NCI-H1092 (cell line): ENCODE data around the gene FUT3.
"Not testable (repeated sequence)": the region's sequence is repeated elsewhere in the genome, so short reads cannot be mapped to it uniquely, and the experiment has no call there.

Experiments used
- DNase-seq: peaks from one replicate; lab custom pipeline; 2025; lab: John Stamatoyannopoulos, UW

The FUT3 gene

DNA sequence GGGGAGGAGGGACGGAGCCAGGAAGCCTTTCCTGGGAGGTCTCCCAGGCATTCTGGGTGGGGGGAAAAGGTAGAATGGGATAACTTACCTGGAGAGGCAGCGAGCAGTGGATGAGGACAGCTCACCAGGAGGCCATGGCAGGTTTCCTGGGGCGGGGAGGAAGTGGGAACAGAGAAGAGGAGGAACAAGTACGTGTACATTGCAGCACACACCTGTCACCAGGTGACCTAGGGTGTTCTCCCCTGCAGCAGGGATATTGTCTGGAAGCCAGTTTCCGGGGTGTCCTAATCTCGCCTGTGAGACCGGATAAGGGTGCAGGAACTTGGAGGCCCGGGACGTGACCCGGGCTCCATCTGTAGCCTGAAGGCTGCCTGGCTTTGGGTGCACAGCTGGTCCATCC, at the start of gene FUT3:
FUT3 (minus strand) TSS at position 148 of the 400 bp plus-strand sequence.
- no peak for DNase-seq

DNA sequence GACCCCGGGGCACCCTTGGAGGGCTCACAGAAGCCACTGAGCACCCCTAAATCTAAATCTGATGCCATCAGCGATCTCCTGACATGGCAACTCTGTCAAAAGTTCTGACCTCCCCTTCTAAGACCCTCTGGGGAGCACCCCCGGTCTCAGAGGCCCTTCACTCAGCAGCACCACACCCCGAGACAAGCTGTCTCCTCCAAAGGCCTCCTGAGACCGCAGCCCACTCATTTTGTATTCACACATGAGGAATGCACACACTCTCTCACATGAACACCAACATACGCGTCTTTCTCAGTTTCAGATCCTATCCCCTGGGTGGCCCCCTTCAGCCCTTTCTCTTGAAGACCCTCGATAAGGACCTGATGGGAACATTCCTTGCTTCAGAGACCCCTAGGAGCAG, 49.7 kb upstream of the FUT3 start:
- no peak for DNase-seq

DNA sequence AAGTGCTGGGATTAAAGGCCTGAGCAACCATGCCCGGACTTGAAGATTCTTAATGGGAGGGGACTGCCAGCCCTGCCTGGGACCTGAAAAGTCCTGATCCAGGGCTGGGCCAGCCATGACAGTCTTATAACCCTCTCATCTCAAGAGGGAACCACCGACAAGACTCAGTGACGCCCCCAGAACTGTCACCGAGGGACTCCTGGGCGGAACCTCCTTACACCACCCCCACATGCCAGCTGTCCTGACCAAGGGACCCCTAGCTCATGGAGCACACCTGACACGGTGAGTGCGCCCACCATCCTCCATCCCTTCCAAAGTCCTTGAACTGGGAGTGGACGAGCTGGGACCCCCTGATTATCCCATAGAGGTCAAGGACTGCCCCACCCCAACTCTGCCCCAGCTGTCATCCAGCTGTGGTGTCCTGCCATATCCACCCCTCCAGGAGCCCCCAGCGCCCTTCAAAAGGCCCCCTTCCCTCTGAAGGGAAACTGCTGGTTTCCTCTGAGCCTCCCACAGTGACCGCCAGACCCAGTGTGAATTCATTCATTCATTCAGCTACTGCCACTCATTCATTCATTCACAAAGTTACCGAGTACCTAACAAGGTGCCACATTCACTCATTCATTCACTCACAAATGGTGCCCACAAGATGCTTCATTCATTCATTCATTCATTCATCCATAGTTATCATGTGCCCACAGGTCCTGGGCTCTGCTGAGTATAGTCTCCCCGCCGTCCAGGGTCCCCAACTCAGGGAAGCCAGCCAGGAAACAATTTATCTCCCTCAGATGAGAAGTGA, 48.7 kb upstream of the FUT3 start:
- no peak for DNase-seq

DNA sequence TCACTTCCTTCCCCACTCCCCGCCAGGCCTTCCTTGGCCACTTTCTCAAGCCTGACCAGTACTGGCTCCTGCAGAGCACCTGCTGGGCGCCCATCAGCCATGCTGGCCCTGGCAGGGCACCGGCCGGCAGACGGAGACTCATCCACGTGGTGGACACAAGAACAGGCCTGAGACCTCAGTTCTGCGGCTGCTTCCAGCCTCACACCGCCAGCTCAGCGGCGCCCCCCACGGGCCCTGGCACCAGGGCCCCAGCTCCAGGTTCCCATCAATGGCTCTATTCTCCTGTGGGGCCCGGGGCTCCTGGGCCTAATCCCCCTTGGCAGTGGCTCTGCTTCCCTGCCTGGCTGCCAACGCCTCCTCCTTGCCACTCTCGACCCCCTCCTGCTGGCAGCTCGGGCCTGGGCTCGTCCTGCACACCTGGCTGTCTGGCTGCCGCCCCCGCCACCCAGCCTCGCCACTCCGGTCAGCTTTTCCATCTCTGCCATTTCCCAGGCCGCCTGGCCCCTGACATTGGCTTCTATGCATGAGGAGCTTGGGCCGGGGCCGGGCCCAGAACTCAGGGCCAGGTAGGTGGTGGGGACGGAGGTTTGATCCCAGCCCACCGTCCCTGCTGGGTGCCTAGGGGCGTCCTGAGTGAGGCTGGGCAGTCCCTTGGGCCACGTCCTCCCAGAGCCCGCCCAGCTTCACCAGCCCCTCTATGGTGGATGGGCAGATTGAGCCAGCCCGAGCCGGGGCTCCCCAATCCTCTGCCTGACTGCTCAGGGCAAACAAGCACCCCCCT, 46.1 kb upstream of the FUT3 start:
- DNase-seq, result no peak

DNA sequence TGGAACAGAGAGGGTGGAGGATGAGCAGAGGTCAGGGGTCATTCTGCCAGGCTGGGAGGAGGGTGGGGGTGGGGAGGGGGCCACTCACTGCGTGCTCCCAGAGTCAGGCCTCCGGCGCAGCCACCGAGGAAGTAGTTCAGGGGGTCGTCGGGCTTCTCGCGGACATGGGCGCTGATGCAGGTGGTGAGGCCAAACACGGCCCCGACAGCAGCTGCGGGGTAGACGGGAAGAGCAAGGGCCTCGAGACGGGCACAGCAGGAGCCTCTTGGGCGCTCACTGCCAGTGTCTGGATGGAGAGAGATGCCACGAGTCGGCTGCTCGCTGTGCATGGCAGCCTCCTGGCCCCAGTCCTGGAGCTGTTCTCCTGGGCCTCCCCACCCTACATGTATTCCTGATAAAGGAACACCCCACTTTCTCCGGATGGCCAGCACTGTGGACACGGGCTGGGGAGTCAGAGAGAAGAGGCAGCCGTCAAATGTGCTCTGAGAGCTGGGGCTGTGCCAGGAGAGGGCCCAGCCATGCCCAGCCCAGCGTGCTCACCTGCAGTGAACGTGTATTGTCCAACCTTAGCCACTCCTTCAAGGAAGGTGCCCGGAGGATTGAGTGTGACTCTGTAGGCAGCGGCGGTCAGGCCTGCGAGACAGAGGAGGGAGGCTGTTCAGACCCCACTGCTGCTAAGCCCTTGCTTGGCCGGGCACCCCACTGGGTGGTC, 45.3 kb upstream of the FUT3 start:
- DNase-seq, result no peak

DNA sequence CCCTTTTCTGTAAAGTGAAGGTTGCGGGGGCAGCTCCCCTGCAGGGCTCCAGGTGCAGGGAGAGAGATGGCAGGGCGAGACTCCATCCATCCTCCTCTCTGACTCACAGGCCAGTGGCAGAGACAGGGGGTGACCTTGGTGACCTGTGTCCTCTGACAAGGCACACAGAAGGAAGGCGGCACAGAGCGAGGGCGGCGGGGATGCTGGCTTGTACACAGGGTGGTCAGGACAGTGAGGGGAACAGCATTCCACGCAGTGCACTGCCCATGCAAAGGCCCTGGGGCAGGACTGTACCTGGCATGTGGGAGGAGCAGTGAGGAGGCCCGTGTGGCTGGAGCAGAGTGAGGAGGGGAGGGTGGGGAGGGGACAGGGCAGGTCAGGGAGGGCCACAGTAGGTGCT, 44.6 kb upstream of the FUT3 start:
- no peak for DNase-seq

DNA sequence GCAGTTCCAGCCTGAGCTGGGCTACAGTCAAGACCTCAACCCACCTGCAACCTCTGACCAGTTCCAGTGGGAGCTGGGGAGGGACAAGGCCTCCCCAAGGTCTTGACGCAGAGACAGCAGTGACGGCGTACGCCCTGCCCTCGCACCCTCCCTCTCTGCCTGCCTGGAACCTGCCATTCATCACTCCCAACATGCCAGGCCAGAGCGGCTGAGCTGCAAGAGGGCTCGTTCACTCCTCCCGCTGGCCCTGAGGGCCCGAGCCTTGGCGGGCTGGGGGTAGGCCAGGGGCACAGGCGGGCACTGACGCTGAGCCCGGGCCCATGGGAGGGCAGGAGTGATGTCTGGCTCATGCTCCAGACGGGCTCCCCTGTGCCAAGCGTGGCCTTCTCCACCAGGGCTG, 44.2 kb upstream of the FUT3 start:
- no peak for DNase-seq

DNA sequence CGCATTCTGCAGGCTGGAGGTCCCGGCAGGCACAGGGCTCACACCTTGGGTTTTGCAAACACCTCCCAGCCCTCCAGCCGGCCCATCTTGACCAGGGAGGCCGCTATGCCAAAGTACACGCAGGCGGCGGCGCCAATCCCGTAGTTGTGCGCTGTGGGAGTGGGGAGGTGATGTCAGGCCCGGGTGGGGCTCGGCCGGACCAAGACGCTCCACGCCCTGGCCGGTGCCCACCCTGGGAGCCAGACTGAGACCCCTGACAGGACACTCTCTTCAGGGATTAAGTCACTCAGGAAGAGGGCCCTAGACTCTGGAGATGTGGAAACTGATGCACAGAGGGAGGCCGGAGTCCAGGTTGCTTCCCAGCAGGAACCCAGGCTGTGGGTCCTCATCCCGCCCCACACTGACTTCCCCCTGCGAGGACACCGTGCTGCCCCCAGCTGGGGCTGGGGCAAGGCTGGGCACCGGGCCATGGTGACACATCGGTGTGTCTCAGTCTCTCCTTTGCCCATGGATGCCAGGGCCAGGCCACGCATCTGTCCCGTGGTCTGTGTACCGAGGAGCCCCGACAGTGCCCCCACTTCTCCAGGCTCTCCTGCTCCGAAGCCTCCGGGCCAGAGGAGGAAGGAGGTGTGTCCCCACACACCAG, 43.6 kb upstream of the FUT3 start:
- DNase-seq, result no peak

DNA sequence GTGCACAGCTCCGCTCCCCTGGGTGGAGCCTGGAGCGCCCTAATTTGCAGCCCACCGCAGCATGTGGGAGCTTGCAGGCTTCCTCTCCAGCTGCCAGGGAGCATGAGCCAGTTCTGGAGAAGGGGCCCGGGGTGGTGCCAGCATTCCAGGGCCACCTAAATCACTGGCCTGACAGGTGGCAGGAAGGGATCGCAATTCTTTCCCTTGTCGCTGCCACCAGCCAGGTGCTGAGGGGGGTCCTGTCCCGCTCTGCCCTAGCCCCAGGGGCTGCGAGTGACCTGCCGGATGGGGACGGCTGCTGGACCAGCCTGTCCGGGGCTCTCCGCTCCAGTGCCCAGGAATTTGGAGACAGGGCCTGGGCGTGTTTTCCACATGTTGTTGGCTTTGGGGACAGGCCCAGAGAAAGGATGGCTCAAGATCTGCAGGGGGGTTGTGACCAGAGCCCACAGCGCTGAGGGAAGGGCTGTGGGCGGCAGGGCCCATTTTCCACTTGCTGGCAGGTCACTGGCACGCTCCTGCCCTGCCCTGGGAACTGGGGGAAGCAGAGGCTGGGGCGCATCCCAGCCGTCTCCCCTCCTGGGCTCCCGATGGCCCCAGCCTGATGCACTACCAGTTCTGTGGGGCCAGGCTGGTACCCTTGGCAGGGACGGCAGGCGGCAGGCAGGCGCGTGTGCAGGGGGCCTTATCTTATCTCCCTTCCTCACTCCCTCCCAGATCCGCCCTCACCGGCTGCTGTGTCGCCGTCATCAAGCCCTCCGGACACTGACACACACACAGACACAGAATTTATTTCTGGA, 42.9 kb upstream of the FUT3 start:
- no peak for DNase-seq

DNA sequence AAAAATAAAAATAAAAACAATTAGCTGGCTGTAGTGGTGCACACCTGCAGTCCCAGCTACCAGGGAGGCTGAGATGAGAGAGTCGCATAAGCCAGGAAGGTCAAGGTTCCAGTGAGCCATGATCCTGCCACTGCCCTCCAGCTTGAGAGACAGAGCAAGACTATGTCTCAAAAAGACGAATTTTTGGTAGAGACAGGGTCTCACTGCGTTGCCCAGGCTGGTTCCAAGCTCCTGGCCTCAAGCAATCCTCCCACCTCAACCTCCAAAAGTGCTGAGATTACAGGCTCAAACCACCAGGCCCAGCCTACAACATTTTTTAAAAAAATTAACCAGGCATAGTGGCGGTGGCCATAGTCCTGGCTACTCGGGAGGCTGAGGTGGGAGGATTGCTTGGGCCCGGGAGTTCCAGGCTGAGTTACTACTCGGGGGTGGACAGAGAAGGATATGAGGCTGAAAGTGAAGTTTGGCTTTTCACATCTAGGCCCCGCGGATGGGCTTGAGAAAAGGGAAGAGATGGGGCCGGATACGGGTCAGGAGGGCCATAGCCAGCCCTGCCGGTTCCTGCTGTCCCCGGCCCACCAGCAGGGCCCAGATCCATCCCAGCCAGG, 42.2 kb upstream of the FUT3 start:
- no peak for DNase-seq

DNA sequence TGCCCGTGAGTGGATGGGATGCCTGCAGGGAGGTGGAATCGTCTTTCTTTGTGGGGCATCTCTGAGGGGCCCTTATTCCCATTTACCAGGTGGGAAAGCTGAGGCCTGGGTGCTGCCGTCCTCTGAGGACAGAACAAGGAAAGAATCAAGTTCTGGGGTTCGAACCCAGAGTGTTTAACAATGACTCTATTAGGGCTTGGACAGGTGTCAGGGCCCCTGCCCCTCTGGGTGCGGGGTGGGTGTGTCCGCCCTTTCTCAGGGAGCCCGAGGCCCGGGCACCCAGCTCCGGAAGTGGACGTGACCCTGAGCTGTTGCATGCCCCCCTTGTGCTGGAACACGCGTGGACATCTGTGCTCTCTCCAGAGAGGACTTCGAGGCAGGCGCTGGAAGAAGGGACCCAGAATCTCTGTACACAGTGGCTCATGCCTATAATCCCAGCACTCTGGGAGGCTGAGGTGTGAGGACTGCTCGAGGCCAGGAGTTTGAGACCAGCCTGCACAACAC, 41.6 kb upstream of the FUT3 start:
- DNase-seq, result no peak

DNA sequence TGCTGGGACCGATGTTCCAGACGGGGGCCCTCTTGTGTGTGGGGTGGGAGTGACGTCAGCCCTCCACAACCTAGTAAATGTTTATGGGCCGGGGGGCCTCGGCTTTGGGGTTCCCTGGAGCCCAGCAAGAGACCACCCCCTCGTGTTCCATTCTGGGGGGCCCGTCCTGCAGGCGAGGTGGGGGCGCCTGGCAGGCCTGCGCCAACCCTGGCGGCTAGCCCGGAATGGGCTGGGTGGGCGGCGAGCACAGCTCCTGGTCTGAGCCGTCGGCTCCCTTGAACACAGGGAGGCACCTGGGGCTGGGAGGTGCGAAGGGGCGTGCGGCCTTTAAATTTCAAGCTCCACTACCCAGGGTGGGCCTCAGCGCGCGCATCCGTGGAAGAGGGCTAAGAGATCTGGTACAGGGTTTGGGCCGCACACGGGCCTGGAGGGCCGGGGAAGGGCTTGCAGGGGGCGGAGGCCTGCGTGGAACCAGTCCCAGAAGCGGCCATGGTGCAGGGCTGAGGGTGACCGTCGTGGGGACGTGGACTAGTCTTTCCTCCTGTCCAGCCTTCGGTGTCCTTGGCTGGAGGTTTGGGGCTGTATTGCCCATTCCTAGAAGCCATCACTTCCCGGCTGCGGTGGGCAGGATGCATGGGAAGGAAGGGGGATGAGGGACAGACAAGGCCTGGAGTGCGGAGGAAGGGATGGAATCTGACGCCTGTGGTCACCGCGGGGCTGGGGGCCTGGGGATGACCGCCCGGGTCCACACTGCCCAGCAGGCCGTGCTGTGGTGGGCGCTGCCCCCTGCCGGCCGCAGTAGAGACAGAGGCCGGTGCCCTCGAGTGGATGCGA, 40.9 kb upstream of the FUT3 start:
- no peak for DNase-seq

DNA sequence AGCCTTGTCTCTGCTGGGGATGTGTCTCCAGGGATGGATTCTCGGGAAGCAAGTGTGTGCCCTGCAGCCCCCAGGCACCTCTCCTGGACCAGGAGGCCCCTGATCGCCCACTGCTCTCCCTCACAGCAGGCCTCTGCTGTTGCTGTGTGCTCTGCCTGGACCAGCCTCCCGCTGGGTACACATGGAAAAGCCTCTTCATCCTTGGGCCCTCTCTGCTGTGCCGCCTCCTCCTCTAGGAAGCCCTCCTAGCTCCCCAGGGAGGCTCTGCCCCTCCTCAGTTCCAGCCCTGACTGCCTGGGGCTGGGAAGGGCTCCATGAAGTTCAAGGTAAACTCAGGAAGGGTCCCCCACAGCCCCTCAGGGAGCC, 40.3 kb upstream of the FUT3 start:
- no peak for DNase-seq

DNA sequence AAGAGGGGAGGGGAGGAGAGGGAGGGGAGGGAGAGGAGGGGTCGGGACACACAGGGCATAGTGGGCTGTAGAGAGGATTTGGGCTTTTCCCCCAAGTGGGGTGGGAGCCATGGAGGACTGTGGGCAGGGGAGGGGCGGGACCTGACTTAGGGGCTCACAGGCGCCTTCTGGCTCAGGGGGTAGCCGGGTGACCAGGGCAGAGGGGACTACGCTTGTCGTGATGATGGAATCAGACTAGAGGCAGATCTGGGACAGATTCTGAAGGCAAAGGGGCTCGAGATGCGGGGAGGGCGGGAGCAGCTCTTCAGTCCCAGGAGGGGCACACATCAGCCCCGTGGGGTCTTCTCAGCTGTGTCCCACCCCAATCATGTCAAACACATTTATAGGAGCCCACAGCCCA, 38.9 kb upstream of the FUT3 start:
- no peak for DNase-seq

DNA sequence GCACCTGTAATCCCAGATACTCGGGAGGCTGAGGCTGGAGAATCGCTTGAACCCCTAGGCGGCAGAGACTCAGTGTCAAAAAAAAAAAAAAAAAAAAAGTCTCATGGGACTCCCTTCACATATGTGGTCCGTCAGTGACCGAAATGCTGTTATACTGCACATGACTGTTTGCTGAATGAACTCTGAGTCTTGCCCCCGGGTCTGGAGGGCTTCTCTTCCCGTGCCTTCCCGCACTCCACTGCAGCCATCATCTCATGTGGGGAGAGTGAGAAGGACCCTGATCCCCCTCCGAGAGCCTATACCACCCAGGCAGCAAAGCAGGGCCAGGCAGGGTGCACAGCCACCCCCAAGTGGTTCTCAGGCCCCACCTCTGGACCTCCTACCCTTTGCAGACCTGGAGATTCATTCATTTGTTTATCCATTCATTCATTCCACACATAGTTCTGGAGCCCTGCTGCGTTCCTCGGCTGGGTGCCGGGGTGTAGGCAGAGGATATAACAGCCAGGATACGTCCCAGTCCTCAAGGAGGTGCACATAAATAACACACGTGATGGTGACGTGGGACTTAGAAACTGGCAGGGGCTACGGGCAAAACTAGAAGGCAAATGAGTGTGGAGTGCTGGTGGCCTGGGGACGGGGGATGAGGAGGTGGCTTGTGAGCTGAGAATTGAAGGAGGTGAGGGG, 38.2 kb upstream of the FUT3 start:
- no peak for DNase-seq

DNA sequence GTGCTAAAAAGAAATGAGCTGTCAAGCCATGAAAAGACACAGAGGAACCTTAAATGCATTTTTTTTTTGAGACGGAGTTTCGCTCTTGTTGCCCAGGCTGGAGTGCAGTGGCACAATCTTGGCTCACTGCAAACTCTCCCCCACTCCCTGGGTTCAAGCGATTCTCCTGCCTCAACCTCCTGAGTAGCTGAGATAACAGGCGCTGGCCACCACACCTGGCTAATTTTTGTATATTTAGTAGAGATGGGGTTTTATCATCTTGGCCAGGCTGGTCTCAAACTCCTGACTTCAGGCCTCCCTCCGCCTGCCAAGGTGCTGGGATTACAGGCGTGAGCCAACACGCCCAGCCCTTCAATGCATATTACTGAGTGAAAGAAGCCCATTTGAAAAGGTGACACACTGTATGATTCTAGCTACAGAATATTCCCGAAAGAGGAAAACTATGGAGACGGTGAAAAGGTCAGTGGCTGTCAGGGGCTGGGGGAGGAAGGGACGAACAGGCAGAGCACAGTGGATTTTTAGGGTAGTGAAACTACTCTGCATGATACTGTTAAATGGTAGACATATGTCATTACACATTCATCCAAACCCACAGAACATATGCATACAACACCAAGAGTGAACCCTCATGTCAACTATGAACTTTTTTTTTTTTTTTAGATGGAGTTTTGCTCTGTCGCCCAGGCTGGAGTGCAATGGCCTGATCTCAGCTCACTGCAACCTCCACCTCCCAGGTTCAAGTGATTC, 33.0 kb upstream of the FUT3 start:
- DNase-seq, result not testable (repeated sequence)

DNA sequence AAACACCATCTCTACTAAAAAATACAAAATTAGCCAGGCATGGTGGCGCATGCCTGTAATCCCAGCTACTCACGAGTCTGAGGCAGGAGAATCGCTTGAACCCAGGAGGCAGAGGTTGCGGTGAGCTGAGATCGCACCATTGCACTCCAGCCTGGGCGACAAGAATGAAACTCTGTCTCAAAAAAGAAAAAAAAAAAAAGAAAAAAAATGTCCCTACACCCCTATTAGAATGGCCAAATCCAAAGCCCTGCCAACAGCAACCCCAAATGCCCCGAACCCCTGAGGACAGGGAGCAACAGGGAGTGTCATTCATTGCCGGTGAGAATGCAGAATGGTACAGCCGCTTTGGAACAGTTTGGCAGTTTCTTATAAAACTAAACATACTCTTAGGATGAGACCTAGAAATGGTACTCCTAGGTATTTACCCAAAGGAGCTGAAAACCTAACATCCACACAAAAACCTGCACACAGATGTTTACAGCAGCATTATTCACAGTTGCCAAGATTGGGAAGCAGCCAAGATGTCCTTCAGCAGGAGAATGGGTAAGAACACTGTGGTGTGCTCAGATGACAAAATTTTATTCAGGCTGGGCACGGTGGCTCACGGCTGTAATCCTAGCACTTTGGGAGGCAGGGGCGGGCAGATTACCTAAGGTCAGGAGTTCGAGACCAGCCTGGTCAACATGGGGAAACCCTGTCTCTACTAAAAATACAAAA, 32.1 kb upstream of the FUT3 start:
- DNase-seq, result not testable (repeated sequence)

DNA sequence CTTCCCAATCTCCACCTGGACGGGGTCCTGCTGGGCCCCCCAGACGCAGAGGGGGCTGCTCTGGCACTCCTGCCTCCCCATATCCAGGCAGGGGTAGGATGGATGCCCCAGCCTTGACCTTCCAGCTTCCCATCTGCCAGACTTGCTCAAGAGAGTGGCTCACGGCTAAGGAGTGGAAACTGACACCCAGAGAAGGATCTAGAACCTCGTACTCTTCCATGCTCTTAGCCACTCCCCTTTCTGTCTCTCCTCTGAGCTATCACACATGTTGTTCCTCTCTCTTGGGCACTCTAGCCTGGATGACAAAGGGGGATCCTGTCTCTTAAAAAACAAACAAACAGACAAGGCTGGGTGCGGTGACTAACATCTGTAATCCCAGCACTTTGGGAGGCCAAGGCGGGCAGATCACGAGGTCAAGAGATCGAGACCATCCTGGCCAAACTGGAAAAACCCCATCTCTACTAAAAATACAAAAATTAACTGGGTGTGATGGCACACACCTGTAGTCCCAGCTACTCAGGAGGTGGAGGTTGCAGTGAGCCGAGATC, 31.2 kb upstream of the FUT3 start:
- no peak for DNase-seq
